BE2C (cell line): ENCODE results near the gene PSAPL1.

Experiments
- DNase-seq: peaks from one replicate; pipeline ENCODE4 v3.0.0-alpha.2; 2020
- H3K27me3 ChIP-seq: fragments of 250-450 bp; sonication (Bioruptor Pico); 2 replicates; pipeline ENCODE4 v1.5.1; 2020; ENCODE audit warnings: mild to moderate bottlenecking
- H3K36me3 ChIP-seq: fragments of 250-450 bp; sonication (Bioruptor Pico); 2 replicates; pipeline ENCODE4 v1.5.1; 2020; ENCODE audit warnings: mild to moderate bottlenecking
- H3K4me1 ChIP-seq: fragments of 250-450 bp; sonication (Bioruptor Pico); 2 replicates; pipeline ENCODE4 v1.5.1; 2020
- H3K4me3 ChIP-seq: 2 replicates; pipeline ENCODE4 v1.5.1; 2011; ENCODE audit warnings: low read depth, low read length
- H3K9me3 ChIP-seq: fragments of 250-450 bp; sonication (Bioruptor Pico); 2 replicates; pipeline ENCODE4 v1.5.1; 2020
- TF ChIP-seq, protein P1 (sequence below): IDR thresholded peaks from 2 replicates; pipeline ENCODE4 v1.5.1; 2012; ENCODE audit warnings: mild to moderate bottlenecking, low read depth, low read length

PSAPL1 gene

GRCh38 chr4:7425591-7426468 is 8.9 kb downstream of the PSAPL1 start:
- Histone ChIP-seq H3K4me3 (no peak overlapping the region), H3K27me3 (no peaks in the 10 kb centered on the region), H3K4me1 (no peaks in the 10 kb centered on the region), H3K9me3 (no peaks in the 10 kb centered on the region; the same call in 1 of the 2 replicates), H3K36me3 (no peaks in the 10 kb centered on the region)
- DNase-seq = no peak
- TF ChIP-seq, protein P1, sequence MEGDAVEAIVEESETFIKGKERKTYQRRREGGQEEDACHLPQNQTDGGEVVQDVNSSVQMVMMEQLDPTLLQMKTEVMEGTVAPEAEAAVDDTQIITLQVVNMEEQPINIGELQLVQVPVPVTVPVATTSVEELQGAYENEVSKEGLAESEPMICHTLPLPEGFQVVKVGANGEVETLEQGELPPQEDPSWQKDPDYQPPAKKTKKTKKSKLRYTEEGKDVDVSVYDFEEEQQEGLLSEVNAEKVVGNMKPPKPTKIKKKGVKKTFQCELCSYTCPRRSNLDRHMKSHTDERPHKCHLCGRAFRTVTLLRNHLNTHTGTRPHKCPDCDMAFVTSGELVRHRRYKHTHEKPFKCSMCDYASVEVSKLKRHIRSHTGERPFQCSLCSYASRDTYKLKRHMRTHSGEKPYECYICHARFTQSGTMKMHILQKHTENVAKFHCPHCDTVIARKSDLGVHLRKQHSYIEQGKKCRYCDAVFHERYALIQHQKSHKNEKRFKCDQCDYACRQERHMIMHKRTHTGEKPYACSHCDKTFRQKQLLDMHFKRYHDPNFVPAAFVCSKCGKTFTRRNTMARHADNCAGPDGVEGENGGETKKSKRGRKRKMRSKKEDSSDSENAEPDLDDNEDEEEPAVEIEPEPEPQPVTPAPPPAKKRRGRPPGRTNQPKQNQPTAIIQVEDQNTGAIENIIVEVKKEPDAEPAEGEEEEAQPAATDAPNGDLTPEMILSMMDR = no peak

- Histone ChIP-seq H3K4me3 (no peak overlapping the region), H3K4me1 (no peaks in the 10 kb centered on the region), H3K9me3 (no peaks in the 10 kb centered on the region; the same call in 1 of the 2 replicates), H3K27me3 (no peaks in the 10 kb centered on the region), H3K36me3 (no peaks in the 10 kb centered on the region)
- TF ChIP-seq, protein P1 = no peak
- DNase-seq = no peak
These were observed 9.6 kb downstream of the PSAPL1 start for GRCh38 chr4:7425124-7425523.

DNA sequence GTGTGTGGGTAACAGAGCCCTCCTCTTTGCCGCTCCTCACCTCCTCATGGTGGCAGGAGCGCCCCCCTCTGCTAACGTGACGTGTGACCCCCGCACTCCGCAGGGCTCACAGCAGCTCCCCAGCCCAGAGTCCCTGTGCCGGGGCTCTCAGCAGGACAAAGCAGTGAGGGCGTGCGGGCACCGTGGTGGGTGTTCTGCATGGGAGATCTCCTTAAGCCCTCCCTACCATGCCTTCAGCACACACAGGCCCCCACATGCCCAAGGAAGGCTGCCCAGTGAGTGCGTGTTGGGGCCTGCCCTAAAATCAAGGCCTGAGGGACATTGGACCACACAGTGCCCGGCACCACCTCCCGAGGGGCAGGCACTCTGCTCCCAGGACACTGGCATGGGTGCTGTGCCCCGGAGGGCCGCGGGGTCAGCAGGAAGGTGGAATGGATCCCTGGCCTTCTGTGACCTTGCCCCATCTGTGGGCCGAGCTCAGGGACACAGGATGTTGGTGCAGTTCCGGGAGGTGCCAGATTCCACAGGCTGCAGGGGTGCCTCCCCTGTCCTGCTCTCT is 10.1 kb downstream of the PSAPL1 start:
- Histone ChIP-seq H3K4me3 (no peak overlapping the region), H3K27me3 (no peaks in the 10 kb centered on the region), H3K4me1 (no peaks in the 10 kb centered on the region), H3K36me3 (no peaks in the 10 kb centered on the region), H3K9me3 (no peaks in the 10 kb centered on the region; the same call in 1 of the 2 replicates)
- TF ChIP-seq, protein P1 = no peak
- no peak for DNase-seq

DNA sequence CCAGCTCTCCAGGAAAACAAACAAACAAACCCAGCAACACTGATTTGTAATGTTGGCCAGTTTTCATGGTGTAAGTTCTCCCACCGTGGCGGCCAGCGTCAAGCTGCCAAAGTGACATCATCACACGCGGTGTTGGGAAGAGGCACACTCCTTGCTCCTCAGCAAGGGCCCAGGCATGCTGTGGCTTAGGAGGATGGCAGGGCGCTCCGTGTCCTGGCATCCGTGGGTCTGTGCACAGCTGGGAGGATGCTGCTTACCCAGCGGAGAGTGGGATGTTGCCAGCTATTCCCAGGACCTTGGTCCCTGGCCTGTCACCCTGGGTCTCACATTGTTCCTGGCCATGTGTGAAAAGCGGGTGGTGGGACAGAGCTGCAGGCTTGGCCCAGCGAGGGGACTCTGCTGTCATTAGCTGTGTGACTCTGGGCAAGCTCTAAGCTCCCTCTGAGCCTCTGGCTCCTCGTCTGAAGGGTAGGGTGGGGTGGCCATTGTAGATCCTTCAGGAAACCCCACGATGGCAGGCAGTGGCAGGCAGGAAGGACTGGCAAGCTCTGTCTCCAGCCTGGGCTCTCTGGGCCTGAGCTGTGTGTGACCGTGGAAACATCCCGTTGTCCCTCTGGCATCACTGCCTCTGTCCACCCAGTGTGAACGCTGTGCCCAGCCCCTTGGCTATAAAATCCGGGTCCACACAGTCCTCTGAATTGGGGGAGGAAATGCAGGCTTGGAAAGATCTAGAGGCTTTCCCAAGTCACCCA is 10.8 kb downstream of the PSAPL1 start:
- peak; percentile 1 for DNase-seq
- TF ChIP-seq, protein P1 = no peak
- Histone ChIP-seq H3K4me3 (no peak overlapping the region), H3K27me3 (no peaks in the 10 kb centered on the region), H3K4me1 (no peaks in the 10 kb centered on the region), H3K36me3 (no peaks in the 10 kb centered on the region), H3K9me3 (no peaks in the 10 kb centered on the region; the same call in 1 of the 2 replicates)

DNA sequence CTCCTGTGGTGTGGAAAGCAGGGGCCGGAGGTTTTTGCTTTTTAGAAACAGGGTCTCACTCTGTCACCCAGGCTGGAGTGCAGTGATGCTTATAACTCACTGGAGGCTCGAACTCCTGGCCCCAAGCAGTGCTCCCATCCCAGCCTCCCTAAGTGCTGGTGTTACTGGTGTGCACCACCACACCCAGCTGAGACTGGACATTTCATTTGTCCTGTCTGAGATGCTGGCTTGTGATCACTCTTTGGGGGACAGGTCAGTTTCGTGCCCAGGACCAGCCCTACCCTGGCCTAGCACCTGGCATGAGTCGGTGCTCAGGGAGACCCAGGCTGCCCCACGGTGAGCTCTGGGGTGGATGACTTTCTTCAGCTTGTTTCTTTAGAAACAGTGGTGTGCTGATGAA is 11.3 kb downstream of the PSAPL1 start:
- Histone ChIP-seq H3K36me3 (no peaks in the 10 kb centered on the region), H3K9me3 (no peaks in the 10 kb centered on the region; the same call in 1 of the 2 replicates), H3K4me1 (no peaks in the 10 kb centered on the region), H3K27me3 (no peaks in the 10 kb centered on the region), H3K4me3 (no peak overlapping the region)
- peak; percentile 1 for DNase-seq
- TF ChIP-seq, protein P1 = no peak

- H3K36me3 ChIP-seq = no peaks in the 10 kb centered on the region
- no peaks in the 10 kb centered on the region for H3K27me3 ChIP-seq
- no peak overlapping the region for H3K4me3 ChIP-seq
- H3K4me1 ChIP-seq = no peaks in the 10 kb centered on the region
- H3K9me3 ChIP-seq = no peaks in the 10 kb centered on the region; the same call in 1 of the 2 replicates
- DNase-seq = peak; percentile 5
- TF ChIP-seq, protein P1 = no peak
These were observed 11.9 kb downstream of the PSAPL1 start for GRCh38 chr4:7422898-7423180.
